GM21723 (cell line): ENCODE measurements around the gene ABHD13.

Source experiments
- ATAC-seq: cut with Tn5 transposase; IDR thresholded peaks from one replicate; pipeline ENCODE4 v1.9.1; 2021; ENCODE audit warnings: mild to moderate bottlenecking, moderate library complexity; ENCODE audit not compliant: unreplicated experiment

The ABHD13 gene

DNA sequence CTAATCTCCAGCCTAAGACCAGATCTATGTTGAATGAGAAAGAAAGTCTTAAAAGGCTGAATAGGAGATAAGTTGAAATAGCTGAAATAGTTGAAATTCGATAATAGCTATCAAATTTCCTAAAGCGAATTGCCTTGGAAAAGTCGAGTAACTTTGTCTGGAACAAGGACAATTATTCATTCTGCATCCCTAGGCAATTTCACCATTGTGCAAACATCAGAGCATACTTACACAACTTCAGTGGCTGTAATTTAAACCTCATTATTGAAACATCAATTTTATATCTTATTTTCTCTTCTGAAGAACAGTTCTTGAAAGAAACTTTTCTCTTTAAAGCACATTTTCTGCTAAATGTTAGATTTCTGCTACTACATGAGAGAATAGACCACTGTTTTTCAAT, 64.9 kb downstream of the ABHD13 start:
- no peak for ATAC-seq
